SK-N-SH treated with all-trans-retinoic acid at 6 μM for 48 hours (cell line): ENCODE data around the gene CALML5.

Experiments used
- CREB5 ChIP-seq: fragments of 250-450 bp; sonication (Bioruptor Pico); IDR thresholded peaks from 2 replicates; pipeline ENCODE4 v1.5.1; 2020; ENCODE audit warnings: low read depth, mild to moderate bottlenecking, moderate library complexity
- CSDC2 ChIP-seq: fragments of 250-450 bp; sonication (Bioruptor Pico); IDR thresholded peaks from 2 replicates; pipeline ENCODE4 v1.5.0; 2020; ENCODE audit warnings: mild to moderate bottlenecking, moderate library complexity
- PATZ1 ChIP-seq: fragments of 250-450 bp; sonication (Bioruptor Pico); IDR thresholded peaks from 2 replicates; pipeline ENCODE4 v1.8.0; 2020; ENCODE audit warnings: mild to moderate bottlenecking, moderate library complexity, borderline replicate concordance
- POU6F1 ChIP-seq: fragments of 250-450 bp; sonication (Bioruptor Pico); IDR thresholded peaks from 2 replicates; pipeline ENCODE4 v1.8.0; 2021; ENCODE audit warnings: low read depth, mild to moderate bottlenecking, moderate library complexity, borderline replicate concordance
- PPARA ChIP-seq: fragments of 250-450 bp; sonication (Bioruptor Pico); IDR thresholded peaks from 2 replicates; pipeline ENCODE4 v1.5.0; 2020; ENCODE audit warnings: mild to moderate bottlenecking, borderline replicate concordance
- ZC3H10 ChIP-seq: fragments of 250-450 bp; sonication (Bioruptor Pico); IDR thresholded peaks from 2 replicates; pipeline ENCODE4 v1.5.1; 2021; ENCODE audit warnings: mild to moderate bottlenecking, moderate library complexity
- ZFP30 ChIP-seq: fragments of 450-650 bp; formaldehyde crosslinking; IDR thresholded peaks from 2 replicates; pipeline ENCODE4 v1.5.0; 2022; ENCODE audit warnings: mild to moderate bottlenecking, moderate library complexity
- ZNF8 ChIP-seq: fragments of 450-650 bp; formaldehyde crosslinking; IDR thresholded peaks from 2 replicates; pipeline ENCODE4 v1.5.0; 2020; ENCODE audit warnings: mild to moderate bottlenecking, moderate library complexity

GRCh38 chr10:5506246-5506645 lies 6.9 kb upstream of the CALML5 start:
- TF ChIP-seq ZNF8 (CRISPR knock-in tag) (no peak), CREB5 (CRISPR knock-in tag) (no peak), PATZ1 (CRISPR knock-in tag) (no peak), ZFP30 (CRISPR knock-in tag) (no peak), POU6F1 (CRISPR knock-in tag) (no peak), ZC3H10 (CRISPR knock-in tag) (no peak), CSDC2 (no peak), PPARA (CRISPR knock-in tag) (no peak)
